ENCODE measurements around the gene SIPA1L3. TPM values are rescaled to one million over a fixed set of nuclear protein-coding genes. Genes with fewer than 3 reads are reported as not detected.
A peak's percentile ranks its signal among the peaks of the same experiment; 100 is the strongest.

The SIPA1L3 gene
- total RNA-seq, 1 donor from 2014 or later: 63.2 TPM

DNA sequence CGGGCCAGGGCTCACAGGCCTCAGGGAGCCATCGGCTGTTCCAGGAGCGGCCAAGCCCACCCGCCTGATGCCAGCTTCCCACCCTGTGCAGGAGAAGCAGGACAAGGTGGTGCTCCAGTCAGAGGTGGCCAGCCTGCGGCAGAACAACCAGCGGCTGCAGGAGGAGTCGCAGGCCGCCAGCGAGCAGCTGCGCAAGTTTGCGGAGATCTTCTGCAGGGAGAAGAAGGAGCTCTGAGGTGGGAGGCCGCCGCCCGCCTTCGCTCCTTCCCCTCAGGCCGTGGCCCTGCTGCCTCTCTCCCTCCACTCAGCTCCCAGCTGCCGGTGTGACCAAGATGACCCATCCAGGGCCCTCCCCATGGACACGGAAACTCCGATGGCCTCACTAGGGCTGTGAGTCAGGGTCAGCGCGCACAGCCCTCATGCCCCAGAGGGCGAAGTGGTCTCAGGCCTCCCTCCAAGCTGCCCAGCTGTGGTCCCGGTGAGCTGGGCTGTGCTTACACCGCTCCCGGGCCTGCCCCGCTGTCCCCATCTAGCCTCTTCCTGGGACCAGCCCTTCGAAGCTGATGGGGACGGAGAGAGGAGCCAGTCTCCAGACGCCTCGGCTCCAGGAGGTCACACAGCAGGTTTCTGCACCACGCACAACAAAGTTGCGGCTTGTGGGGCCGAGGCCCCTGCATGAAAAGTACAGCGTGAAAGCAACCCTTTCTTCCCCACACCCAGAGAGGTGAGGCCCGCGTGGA is 299.2 kb downstream of the SIPA1L3 start:
- Histone ChIP-seq H3K27me3 (ENCODE audit: low read depth) (peaks cover 23% of the 10 kb centered on the region), H3K36me3 (peaks cover 60% of the 10 kb centered on the region), H3K4me1 (peaks cover 22% of the 10 kb centered on the region), H3K4me3 (no peak overlapping the region), H3K27ac (no peak overlapping the region), H3K9me3 (no peaks in the 10 kb centered on the region)
- ATAC-seq: no peak
- TF ChIP-seq, protein P1, sequence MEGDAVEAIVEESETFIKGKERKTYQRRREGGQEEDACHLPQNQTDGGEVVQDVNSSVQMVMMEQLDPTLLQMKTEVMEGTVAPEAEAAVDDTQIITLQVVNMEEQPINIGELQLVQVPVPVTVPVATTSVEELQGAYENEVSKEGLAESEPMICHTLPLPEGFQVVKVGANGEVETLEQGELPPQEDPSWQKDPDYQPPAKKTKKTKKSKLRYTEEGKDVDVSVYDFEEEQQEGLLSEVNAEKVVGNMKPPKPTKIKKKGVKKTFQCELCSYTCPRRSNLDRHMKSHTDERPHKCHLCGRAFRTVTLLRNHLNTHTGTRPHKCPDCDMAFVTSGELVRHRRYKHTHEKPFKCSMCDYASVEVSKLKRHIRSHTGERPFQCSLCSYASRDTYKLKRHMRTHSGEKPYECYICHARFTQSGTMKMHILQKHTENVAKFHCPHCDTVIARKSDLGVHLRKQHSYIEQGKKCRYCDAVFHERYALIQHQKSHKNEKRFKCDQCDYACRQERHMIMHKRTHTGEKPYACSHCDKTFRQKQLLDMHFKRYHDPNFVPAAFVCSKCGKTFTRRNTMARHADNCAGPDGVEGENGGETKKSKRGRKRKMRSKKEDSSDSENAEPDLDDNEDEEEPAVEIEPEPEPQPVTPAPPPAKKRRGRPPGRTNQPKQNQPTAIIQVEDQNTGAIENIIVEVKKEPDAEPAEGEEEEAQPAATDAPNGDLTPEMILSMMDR (IDR thresholded peaks at IDR 0.05): no peak
- intact Hi-C loops (cut with DNase I): no loop called here
- no peak for DNase-seq

DNA sequence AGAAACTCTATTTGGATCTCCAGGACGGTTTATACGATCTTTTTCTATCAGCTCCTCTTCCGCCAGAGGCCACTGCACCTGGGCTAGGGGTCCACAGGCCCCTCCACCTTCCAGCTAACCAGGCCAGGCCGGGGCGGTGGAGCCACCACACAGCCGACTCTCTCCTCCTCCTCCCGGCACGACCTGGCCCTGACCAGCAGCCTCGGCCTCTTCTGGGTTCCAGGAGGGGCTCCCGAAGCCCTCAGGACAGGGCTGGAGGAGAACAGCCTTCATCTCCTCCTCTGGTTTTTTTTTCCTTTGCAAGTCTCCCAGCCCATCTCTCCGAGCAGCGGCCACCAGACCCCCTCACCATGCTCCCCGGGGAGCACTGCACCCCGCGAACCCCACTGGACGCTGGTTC is 299.9 kb downstream of the SIPA1L3 start:
- DNase-seq (no peak), ATAC-seq (no peak)
- no peaks in the 10 kb centered on the region for H3K9me3 ChIP-seq
- no peak overlapping the region for H3K4me3 ChIP-seq
- H3K27me3 ChIP-seq (ENCODE audit: low read depth): peaks cover 30% of the 10 kb centered on the region
- H3K27ac ChIP-seq: no peak overlapping the region
- TF ChIP-seq, protein P1 (IDR thresholded peaks at IDR 0.05): no peak
- H3K4me1 ChIP-seq: peaks cover 29% of the 10 kb centered on the region
- intact Hi-C loops (cut with DNase I): no loop called here
- H3K36me3 ChIP-seq: peaks cover 52% of the 10 kb centered on the region

DNA sequence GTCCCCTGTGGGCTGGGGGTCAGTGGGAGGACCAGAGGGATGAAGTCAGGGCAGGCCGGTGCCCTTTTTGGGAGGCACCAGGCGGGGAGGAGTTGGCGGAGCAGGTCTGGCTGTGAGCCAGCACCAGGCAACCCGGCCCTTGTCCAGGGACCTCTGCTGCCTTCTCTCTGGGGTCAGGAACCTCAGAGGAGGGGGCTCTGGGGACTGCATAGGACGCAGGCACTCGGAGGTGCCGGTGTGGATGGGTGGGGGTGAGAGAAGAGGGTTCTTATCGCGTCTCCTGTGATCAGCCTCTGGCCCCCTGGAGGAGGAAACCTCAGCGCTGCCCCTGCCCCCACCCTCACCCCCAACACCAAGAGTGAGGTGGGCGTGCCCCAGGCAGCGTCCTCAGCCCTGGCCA is 300.5 kb downstream of the SIPA1L3 start:
- peaks cover 29% of the 10 kb centered on the region for H3K4me1 ChIP-seq
- DNase-seq: no peak
- ATAC-seq: no peak
- H3K27ac ChIP-seq: no peak overlapping the region
- no peaks in the 10 kb centered on the region for H3K9me3 ChIP-seq
- TF ChIP-seq, protein P1 (IDR thresholded peaks at IDR 0.05): no peak
- no peak overlapping the region for H3K4me3 ChIP-seq
- intact Hi-C loops (cut with DNase I): no loop called here
- H3K27me3 ChIP-seq (ENCODE audit: low read depth): peaks cover 34% of the 10 kb centered on the region
- peaks cover 46% of the 10 kb centered on the region for H3K36me3 ChIP-seq

DNA sequence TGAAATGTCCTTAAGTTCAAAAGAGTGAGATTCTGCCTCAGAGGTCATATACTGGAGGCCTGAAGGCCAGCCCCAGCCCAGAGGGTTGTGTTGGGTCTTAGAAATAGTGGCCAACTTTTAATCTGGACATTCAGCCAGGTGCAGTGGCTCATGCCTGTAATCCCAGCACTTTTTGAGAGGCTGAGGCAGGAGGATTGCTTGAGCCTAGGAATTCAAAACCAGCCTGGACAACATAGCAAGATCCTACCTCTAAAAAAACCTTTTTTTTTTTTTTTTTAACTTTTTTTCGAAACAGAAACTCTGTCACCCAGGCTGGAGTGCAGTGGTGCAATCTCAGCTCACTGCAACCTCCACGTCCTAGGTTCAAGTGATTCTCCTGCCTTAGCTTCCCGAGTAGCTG is 301.6 kb downstream of the SIPA1L3 start:
- intact Hi-C loops (cut with DNase I): no loop called here
- Histone ChIP-seq H3K4me1 (peaks cover 29% of the 10 kb centered on the region), H3K27me3 (ENCODE audit: low read depth) (peaks cover 44% of the 10 kb centered on the region), H3K36me3 (peaks cover 36% of the 10 kb centered on the region), H3K27ac (no peak overlapping the region), H3K9me3 (no peaks in the 10 kb centered on the region), H3K4me3 (no peak overlapping the region)
- ATAC-seq: no peak
- TF ChIP-seq, protein P1 (IDR thresholded peaks at IDR 0.05): no peak
- DNase-seq: no peak

DNA sequence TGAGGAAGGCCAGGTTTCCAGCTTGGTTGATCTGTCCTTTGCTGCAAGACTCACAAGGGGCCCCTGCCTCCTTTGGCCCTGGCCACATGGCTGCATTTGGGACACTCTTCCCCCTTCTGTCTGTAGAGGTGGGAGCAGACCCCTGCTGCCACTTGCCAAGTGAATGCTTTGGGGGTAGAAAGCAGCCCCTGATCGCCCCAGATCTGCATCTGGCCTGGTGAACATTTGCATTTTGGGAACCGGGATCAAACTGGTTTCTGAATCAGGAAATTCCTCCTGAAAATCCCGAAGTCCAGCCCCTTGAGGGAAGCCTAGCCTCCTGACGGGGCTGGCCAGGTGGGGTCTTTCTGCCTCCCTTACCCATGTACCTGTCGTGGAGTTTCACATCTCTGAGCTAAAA is 302.1 kb downstream of the SIPA1L3 start:
- intact Hi-C loops (cut with DNase I): no loop called here
- ATAC-seq: no peak
- H3K4me1 ChIP-seq: peaks cover 29% of the 10 kb centered on the region
- DNase-seq: no peak
- H3K27me3 ChIP-seq (ENCODE audit: low read depth): peaks cover 44% of the 10 kb centered on the region
- no peaks in the 10 kb centered on the region for H3K9me3 ChIP-seq
- H3K4me3 ChIP-seq: peak overlapping the region; percentile 19
- H3K27ac ChIP-seq: peak overlapping the region; percentile 36
- TF ChIP-seq, protein P1 (IDR thresholded peaks at IDR 0.05): no peak
- peaks cover 30% of the 10 kb centered on the region for H3K36me3 ChIP-seq
